Heart right ventricle (tissue), 16 donors: ENCODE data around the gene PIK3R2. TPM values are rescaled to one million over a fixed set of nuclear protein-coding genes. Genes with fewer than 3 reads are reported as not detected.
A peak's percentile ranks its signal among the peaks of the same experiment; 100 is the strongest.

Experiments
- ATAC-seq, 8 donors: fragments of 200-7000 bp; cut with Tn5 transposase; one replicate each; pipeline ENCODE4 v1.9.1; 2020; ENCODE audit warnings: mild to moderate bottlenecking in 8 of 8, moderate library complexity in 8 of 8, moderate number of reproducible peaks in 1 of 8
- DNase-seq, 2 donors: peaks; one replicate each; pipeline ENCODE4 v3.0.0-alpha.2; 2020
- H3K27ac ChIP-seq, 10 donors: fragments of 200-600 bp; sonication (generic) in 2 of 10; one replicate each; pipeline versions ENCODE4 v1.5.0 to v1.8.0; 2020 to 2022; ENCODE audit warnings: mild to moderate bottlenecking in 3 of 10
- H3K27me3 ChIP-seq, 7 donors: fragments of 200-600 bp; one replicate each; pipeline ENCODE4 v1.8.0; 2021 to 2022; ENCODE audit warnings: mild to moderate bottlenecking in 2 of 7
- H3K36me3 ChIP-seq, 9 donors: fragments of 200-600 bp; sonication (generic) in 1 of 9; one replicate each; pipeline versions ENCODE4 v1.5.0 to v1.8.0; 2020 to 2022; ENCODE audit warnings: mild to moderate bottlenecking in 2 of 9
- H3K4me1 ChIP-seq, 9 donors: fragments of 200-600 bp; sonication (generic) in 1 of 9; one replicate each; pipeline versions ENCODE4 v1.5.0 to v1.8.0; 2020 to 2022; ENCODE audit warnings: mild to moderate bottlenecking in 4 of 9
- H3K4me3 ChIP-seq, 10 donors: fragments of 200-600 bp; sonication (generic) in 2 of 10; one replicate each; pipeline versions ENCODE4 v1.5.0 to v1.8.0; 2020 to 2022; ENCODE audit warnings: mild to moderate bottlenecking in 7 of 10, moderate library complexity in 2 of 10
- H3K9me3 ChIP-seq, 11 donors: fragments of 200-600 bp in 10 of 11; sonication (generic) in 2 of 11; one replicate each; pipeline versions ENCODE4 v1.5.0 to v1.8.0; 2013 to 2022; ENCODE audit warnings: mild to moderate bottlenecking in 2 of 11, control low read depth in 1 of 11, moderate library complexity in 1 of 11
- WGBS, 2 donors: extraction: QIAGEN DNeasy Blood & Tissue Kit; methylation state at CpG; one replicate each; pipeline ENCODE4 v1.1.7; 2013; ENCODE audit warnings: inconsistent platforms in 1 of 2; 5-methylcytosine and 5-hydroxymethylcytosine counted together
- intact Hi-C, 10 donors: fragments of 100-400 bp; cut with DNase I; formaldehyde crosslinking; loops; one replicate each; pipeline versions ENCODE4 v1.11.1 to v1.14.2; 2022
- polyA plus RNA-seq, 2 donors: library from polyadenylated mRNA; stranded (reverse); fragments of 200-250 nt; gene quantifications; one replicate each; pipeline ENCODE4 v1.2.3, GENCODE V29; 2013
- total RNA-seq, 10 donors: library from RNA; stranded (reverse); fragmentation: NEBNext Ultra II Directional in 3 of 10; extraction: Animal tissue kit (Norgen Biotek cat#: 25700) in 3 of 10; gene quantifications; one replicate each; pipeline versions ENCODE4 v1.2.1 to v1.2.4, GENCODE V29; 2021 to 2023
- TF ChIP-seq, protein P1 (sequence below), 9 donors: fragments of 200-600 bp; sonication (generic) in 2 of 9; IDR thresholded peaks; one replicate each; pipeline versions ENCODE4 v1.5.0 to v1.8.0; 2021 to 2022; ENCODE audit warnings: antibody characterized with exemption in 9 of 9, mild to moderate bottlenecking in 5 of 9, moderate library complexity in 1 of 9
- donor health status: Arrhythmogenic right ventricular cardiomyopathy.
- donor health status: ischemic (EF 13 %, LVEDD 7.1; RV severe dilation, severe dysfunction).
- donor health status: healthy with polysubstance abuse.
- donor health status: DM: no; HTN: yes; CAD: no.
- donor health status: DM: no; HTN: no; CAD: no.
- donor health status: ischemic (EF 25% LVEDD 6.9; RV normal size, moderate dysfunction).
- donor health status: ischemic (EF 25% LVEDD 5.7; RV mildly dilated, moderate dysfunction).
- donor health status: healthy.
- donor health status: DM: yes; HTN: yes; CAD: no.
- donor health status: Ischemic cardiomyopathy.
- donor health status: ischemic (EF 35%, LVEDD 5.7; RV mildly dilated, moderate dysfunction).
- donor health status: nonischemic (EF 11% LVEDD 7.7; RV severe dilation, severe dysfunction).
- donor health status: DM: yes; HTN: yes; CAD: no.
- donor health status: PGD.
- donor health status: ischemic (EF 29% LVEDD 5.4; RV normal size, mild dysfunction).
- donor health status: nonischemic (EF 23%, LVEDD 6.1; RV moderate dilation, normal function).

Gene PIK3R2
- total and polyA plus RNA-seq, 12 donors: 2.3 to 29.1 (median 21.7) TPM

DNA sequence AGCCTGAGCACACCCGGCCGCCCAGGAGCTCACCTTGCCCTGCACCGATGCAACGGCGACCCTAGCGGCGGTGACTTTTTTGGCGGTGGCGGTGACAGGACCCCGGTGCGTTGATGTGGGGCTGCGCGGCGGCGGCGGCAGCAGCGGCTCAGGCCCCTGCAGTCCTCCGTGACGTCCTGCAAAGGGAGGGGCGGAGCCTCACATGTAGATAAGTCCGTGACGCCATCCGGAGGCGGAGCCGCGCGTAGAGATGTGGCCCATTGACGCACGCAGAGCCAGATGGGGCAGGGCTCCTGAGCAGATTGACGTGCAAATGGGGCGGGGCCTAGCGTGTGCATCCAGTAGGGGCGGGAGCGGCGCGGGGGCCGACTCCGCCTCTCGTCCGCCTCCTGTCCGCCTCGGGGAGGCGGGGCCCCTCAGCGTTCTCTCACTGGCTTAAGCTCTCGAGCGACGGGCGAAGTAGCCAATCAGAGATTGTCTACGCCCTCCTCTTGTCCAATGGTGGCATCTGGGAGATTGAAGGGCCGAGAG is 51.0 kb downstream of the PIK3R2 start, which contains the start of gene RAB3A:
Gene RAB3A (minus strand): TSS at position 180 of the 531 bp plus-strand sequence. CDS start 1,302 bp downstream, outside the sequence.
- 0% methylated on average over 50 of the region's 50 CpGs for WGBS, 2 donors
- Histone ChIP-seq H3K9me3 (no peaks in the 10 kb centered on the region), H3K4me3 (peak within 1 kb of the TSS; percentile 51 to 80 (median 72)), H3K27me3 (peaks cover 0 to 8% (median 0%) of the 10 kb centered on the region in 7 donors), H3K4me1 (peaks cover 11 to 35% (median 22%) of the 10 kb centered on the region in 9 donors), H3K36me3 (peaks cover 0 to 28% (median 12%) of the 10 kb centered on the region in 9 donors), H3K27ac (peak within 1 kb of the TSS; percentile 94 to 100 (median 97))
- ATAC-seq (peak; percentile 93 to 96 (median 94)), DNase-seq (peak; percentile 100)
- intact Hi-C loops: loop anchor here in 8 of 10 donors (1.0 to 10.0 kb wide), 9 partner anchors 12 to 211 kb away; partner anchors contain the start of genes SSBP4 (in 3 of the 8), LRRC25 (in 1 of the 8), LSM4 (in 1 of the 8) and PDE4C (in 1 of the 8)
- TF ChIP-seq, protein P1, sequence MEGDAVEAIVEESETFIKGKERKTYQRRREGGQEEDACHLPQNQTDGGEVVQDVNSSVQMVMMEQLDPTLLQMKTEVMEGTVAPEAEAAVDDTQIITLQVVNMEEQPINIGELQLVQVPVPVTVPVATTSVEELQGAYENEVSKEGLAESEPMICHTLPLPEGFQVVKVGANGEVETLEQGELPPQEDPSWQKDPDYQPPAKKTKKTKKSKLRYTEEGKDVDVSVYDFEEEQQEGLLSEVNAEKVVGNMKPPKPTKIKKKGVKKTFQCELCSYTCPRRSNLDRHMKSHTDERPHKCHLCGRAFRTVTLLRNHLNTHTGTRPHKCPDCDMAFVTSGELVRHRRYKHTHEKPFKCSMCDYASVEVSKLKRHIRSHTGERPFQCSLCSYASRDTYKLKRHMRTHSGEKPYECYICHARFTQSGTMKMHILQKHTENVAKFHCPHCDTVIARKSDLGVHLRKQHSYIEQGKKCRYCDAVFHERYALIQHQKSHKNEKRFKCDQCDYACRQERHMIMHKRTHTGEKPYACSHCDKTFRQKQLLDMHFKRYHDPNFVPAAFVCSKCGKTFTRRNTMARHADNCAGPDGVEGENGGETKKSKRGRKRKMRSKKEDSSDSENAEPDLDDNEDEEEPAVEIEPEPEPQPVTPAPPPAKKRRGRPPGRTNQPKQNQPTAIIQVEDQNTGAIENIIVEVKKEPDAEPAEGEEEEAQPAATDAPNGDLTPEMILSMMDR (IDR thresholded peaks at IDR 0.05): peak in 2 of 9 donors; percentile 12 to 21

DNA sequence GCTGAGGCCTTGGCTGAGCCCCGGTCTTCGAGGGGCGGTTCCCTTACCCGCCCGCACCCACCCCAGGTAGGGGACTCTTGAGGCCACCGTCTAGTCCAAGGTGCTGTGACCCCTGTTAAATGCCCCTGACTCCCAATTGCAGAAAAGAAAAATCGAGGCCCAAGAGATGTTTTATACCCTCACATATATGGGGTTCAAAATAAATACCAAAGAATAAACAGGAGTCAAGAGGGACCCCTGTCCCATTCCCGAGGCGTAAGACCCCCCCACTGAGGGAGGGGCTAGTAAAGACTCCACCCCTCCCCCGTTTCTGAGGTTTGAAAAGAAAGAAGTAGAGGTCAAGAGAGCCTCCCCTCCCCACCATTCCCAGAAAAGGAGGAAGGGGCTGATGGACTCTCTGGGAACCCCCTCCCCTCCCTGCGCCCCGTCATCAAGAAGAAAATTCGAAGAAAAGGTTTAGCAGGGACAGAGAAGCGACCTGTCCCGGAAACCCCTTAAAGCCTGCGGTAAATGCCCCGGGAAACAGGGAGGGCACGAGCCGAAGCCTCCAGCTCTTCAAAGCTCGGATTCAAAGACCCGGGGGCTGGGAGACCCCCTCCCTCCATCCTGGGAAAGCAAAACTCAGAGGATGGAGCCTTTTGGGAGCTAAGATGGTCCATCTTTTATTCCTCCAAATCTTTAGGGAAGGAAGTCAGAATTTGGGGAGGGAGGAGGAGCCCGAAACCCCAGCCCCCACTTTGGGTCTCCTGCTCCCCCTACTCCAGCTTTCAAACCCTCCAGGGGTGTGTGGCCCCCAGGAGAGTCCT is 51.6 kb downstream of the PIK3R2 start:
- Histone ChIP-seq H3K27me3 (peaks cover 0 to 11% (median 2%) of the 10 kb centered on the region in 7 donors), H3K36me3 (peaks cover 0 to 22% (median 8%) of the 10 kb centered on the region in 9 donors), H3K4me3 (peak overlapping the region; percentile 40 to 80 (median 65)), H3K27ac (peak overlapping the region; percentile 94 to 100 (median 97)), H3K4me1 (peaks cover 11 to 35% (median 22%) of the 10 kb centered on the region in 9 donors), H3K9me3 (no peaks in the 10 kb centered on the region)
- WGBS, 2 donors: 0 to 1% methylated on average over 22 of the region's 22 CpGs
- DNase-seq (peak; percentile 43 to 80), ATAC-seq (peak; percentile 6 to 58 (median 29))
- TF ChIP-seq, protein P1 (IDR thresholded peaks at IDR 0.05): no peak
- intact Hi-C loops: loop anchor here in 9 of 10 donors (1.0 to 10.0 kb wide), 13 partner anchors 12 to 210 kb away; partner anchors contain the start of genes LSM4 (in 3 of the 9), SSBP4 (in 3 of the 9), LRRC25 (in 1 of the 9) and PDE4C (in 1 of the 9)

GRCh38 chr19:18205200-18205892 is 52.4 kb downstream of the PIK3R2 start:
- Histone ChIP-seq H3K9me3 (no peaks in the 10 kb centered on the region), H3K27me3 (peaks cover 0 to 15% (median 5%) of the 10 kb centered on the region in 7 donors), H3K36me3 (peaks cover 0 to 14% (median 1%) of the 10 kb centered on the region in 9 donors), H3K27ac (peak overlapping the region; percentile 94 to 100 (median 97)), H3K4me1 (peaks cover 11 to 35% (median 22%) of the 10 kb centered on the region in 9 donors), H3K4me3 (peak overlapping the region; percentile 40 to 80 (median 65))
- intact Hi-C loops: loop anchor here in 9 of 10 donors (1.0 to 10.0 kb wide), 12 partner anchors 19 to 209 kb away; partner anchors contain the start of genes LSM4 (in 3 of the 9), SSBP4 (in 3 of the 9), LRRC25 (in 1 of the 9) and PDE4C (in 1 of the 9)
- TF ChIP-seq, protein P1 (IDR thresholded peaks at IDR 0.05): no peak
- 10 to 13% methylated on average over 36 of the region's 36 CpGs for WGBS, 2 donors
- DNase-seq: peak; percentile 83 to 92
- peak; percentile 34 to 82 (median 58) for ATAC-seq
